GM12801 (cell line): ENCODE measurements around the gene FGFR3.

ENCODE experiments used
- TF ChIP-seq, protein P1 (sequence below): IDR thresholded peaks from one replicate; pipeline ENCODE4 v1.5.1; 2011; ENCODE audit warnings: control low read depth; ENCODE audit not compliant: insufficient read length; ENCODE audit errors: extremely low read depth

Gene FGFR3

GRCh38 chr4:1822568-1823544 is 29.8 kb downstream of the FGFR3 start:
- TF ChIP-seq, protein P1, sequence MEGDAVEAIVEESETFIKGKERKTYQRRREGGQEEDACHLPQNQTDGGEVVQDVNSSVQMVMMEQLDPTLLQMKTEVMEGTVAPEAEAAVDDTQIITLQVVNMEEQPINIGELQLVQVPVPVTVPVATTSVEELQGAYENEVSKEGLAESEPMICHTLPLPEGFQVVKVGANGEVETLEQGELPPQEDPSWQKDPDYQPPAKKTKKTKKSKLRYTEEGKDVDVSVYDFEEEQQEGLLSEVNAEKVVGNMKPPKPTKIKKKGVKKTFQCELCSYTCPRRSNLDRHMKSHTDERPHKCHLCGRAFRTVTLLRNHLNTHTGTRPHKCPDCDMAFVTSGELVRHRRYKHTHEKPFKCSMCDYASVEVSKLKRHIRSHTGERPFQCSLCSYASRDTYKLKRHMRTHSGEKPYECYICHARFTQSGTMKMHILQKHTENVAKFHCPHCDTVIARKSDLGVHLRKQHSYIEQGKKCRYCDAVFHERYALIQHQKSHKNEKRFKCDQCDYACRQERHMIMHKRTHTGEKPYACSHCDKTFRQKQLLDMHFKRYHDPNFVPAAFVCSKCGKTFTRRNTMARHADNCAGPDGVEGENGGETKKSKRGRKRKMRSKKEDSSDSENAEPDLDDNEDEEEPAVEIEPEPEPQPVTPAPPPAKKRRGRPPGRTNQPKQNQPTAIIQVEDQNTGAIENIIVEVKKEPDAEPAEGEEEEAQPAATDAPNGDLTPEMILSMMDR: no peak

DNA sequence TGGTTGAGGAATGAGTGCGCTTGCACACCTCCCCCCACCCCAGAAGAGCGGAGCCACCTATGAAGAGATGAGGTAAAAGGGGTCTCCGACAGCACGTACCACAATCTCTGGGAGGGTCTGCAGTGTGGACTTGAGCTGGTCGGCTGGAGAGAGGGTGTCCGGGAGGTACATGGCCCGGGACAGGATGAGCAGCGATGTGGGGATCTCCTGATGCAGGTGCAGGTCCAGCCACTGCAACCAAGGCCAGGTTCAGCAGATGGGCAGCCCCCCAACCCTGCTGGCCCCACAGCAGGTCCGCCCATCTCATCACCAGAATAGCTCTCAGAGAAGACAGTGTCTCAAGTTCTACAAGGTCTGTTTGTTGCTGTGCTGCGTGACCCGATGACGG is 30.4 kb downstream of the FGFR3 start:
- TF ChIP-seq, protein P1: no peak

DNA sequence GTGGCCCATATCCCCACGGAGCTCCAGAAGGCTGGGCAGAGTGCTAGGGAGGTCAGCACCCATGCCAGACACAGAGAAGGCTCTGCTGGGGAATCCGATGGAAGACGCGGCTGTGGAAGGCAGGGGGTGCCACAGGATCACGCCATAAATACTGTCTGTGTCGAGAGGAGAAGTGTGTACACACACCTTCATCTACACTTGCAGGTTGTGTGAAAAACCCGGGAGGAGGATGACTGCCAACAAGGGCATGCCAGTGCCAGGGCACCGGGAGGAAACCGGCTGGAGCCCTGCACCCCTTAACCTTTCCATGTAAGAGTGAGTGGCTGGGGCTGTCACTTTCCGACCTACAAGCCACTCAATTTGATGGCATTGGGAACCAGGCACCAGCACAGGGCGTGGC is 31.7 kb downstream of the FGFR3 start:
- TF ChIP-seq, protein P1: no peak

GRCh38 chr4:1825326-1825725 is 32.2 kb downstream of the FGFR3 start:
- TF ChIP-seq, protein P1: no peak

DNA sequence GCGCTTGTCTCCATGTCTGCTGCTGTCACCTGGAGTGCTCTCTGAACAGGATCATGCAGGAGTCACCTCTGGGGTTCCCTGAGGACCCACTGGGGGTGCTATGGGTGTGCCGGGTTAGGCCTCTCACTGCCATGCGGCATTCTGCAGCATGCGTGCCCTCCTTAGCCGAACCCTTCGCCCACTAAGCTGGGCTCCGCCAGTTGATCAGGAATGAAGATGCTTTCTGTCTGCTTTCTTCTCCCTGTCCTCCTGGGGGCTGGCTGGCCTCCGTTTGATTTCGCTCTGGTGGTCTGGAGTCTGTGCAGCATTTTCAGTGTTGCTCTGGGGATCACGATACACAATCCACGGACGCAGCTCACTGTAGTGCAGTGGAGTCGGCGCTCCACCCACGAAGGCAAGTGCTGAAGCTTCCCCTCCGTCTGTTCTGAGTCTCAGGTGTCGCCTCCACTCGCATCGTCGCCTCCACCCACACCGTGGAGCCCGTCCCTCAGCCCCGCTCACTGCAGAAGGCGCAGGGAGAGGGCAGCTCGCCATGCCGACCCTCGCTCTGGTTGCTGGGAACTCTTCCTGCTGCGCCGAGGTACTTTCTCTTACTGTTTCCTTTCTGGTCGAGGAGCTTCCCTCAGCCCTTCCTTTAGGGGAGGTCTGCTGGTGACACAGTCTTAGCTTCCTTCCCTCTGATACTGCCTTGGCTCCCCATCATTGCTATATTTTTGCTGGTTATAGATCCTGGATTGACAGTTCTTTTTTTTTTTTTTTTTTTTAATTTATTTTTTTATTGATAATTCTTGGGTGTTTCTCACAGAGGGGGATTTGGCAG is 33.6 kb downstream of the FGFR3 start:
- TF ChIP-seq, protein P1: no peak

GRCh38 chr4:1830234-1830633 is 37.1 kb downstream of the FGFR3 start:
- TF ChIP-seq, protein P1: no peak

- TF ChIP-seq, protein P1: no peak
These were observed 37.6 kb downstream of the FGFR3 start for GRCh38 chr4:1830642-1831228.
